Stomach (tissue), 4 donors: Measurements from ENCODE around the gene IFRD2.

Experiments
- CTCF ChIP-seq, 7 experiments: fragments of 450-650 bp in 4 of 7; fragments of 200-600 bp in 3 of 7; sonication (generic) in 3 of 7; IDR thresholded peaks; one replicate each; pipeline ENCODE4 v1.5.1; 2016 to 2019; ENCODE audit warnings: antibody characterized with exemption in 7 of 7, control low read depth in 2 of 7, mild to moderate bottlenecking in 1 of 7
- POLR2A ChIP-seq, 4 donors: fragments of 450-650 bp; IDR thresholded peaks; one replicate each; pipeline ENCODE4 v1.6.1; 2016; ENCODE audit warnings: antibody characterized with exemption in 4 of 4, control low read depth in 2 of 4, mild to moderate bottlenecking in 1 of 4, moderate library complexity in 1 of 4

GRCh38 chr3:50294089-50294488 lies 1.9 kb upstream of the IFRD2 start:
- TF ChIP-seq POLR2A (IDR thresholded peaks at IDR 0.05) (no peak), CTCF (IDR thresholded peaks at IDR 0.05) (no peak)
